Transverse colon (tissue), 4 donors: ENCODE data around the gene SFMBT1.

Experiments used
- EP300 ChIP-seq: sonication (generic); formaldehyde crosslinking; IDR thresholded peaks from one replicate; pipeline ENCODE4 v1.6.1; 2017; ENCODE audit warnings: antibody characterized with exemption, low read depth
- POLR2A ChIP-seq: fragments of 450-650 bp; IDR thresholded peaks from one replicate; pipeline ENCODE4 v1.6.1; 2016; ENCODE audit warnings: antibody characterized with exemption, mild to moderate bottlenecking, moderate library complexity
- POLR2AphosphoS5 ChIP-seq, 3 donors: sonication (generic); formaldehyde crosslinking; IDR thresholded peaks; one replicate each; pipeline ENCODE4 v1.6.1; 2016; ENCODE audit warnings: antibody characterized with exemption in 3 of 3
- TF ChIP-seq, protein P1 (sequence below), 5 experiments: fragments of 200-600 bp in 3 of 5; fragments of 450-650 bp in 2 of 5; sonication (generic) in 3 of 5; IDR thresholded peaks; 1 replicate in 2 of 5; 2 replicates in 3 of 5; pipeline ENCODE4 v1.5.1; 2016 to 2017; ENCODE audit warnings: antibody characterized with exemption in 5 of 5, inconsistent platforms in 3 of 5, mild to moderate bottlenecking in 2 of 5, moderate library complexity in 1 of 5

DNA sequence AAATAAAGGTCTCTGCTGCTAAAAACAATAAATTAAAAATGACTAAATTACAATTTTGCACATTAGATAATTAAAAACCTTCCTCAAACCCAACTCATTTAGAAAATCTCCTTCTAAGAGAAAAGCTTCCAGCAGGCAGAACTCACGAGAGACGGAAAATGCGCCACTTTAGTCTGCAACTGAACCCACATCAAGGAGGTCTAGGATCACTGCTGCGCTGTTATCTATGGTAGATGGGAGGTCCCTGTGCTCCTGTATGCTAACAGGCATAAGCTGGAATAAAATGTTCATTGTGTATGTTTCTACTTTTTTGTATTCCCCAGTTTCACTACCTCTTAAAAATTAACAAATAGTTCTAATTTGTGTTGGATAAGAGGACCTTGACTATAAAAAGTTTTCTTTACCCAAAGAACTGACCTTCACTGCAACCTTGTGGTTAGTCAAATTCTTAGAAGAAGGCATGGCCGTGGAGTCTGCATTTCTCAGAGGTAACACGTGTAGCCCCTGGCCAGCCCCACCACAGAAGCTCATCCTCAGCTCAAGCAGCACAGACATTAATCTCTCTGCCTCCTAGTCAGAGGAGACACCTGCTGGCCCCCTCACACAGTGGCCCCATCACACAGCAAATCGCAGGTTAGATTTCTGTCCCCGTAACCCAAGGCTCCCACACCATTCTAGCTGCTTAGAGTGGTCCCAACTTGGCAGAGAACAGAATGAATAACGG, 170.8 kb downstream of the SFMBT1 start:
- TF ChIP-seq POLR2A = no peak
- TF ChIP-seq, protein P1, sequence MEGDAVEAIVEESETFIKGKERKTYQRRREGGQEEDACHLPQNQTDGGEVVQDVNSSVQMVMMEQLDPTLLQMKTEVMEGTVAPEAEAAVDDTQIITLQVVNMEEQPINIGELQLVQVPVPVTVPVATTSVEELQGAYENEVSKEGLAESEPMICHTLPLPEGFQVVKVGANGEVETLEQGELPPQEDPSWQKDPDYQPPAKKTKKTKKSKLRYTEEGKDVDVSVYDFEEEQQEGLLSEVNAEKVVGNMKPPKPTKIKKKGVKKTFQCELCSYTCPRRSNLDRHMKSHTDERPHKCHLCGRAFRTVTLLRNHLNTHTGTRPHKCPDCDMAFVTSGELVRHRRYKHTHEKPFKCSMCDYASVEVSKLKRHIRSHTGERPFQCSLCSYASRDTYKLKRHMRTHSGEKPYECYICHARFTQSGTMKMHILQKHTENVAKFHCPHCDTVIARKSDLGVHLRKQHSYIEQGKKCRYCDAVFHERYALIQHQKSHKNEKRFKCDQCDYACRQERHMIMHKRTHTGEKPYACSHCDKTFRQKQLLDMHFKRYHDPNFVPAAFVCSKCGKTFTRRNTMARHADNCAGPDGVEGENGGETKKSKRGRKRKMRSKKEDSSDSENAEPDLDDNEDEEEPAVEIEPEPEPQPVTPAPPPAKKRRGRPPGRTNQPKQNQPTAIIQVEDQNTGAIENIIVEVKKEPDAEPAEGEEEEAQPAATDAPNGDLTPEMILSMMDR (IDR thresholded peaks at IDR 0.05) = no peak
- TF ChIP-seq EP300 = no peak
- no peak for TF ChIP-seq POLR2AphosphoS5 (IDR thresholded peaks at IDR 0.05)
